Measurements from ENCODE around the gene ABHD12. TPM values are rescaled to one million over a fixed set of nuclear protein-coding genes. Genes with fewer than 3 reads are reported as not detected.

ABHD12 gene
- total and polyA plus RNA-seq, 10 of the 15 experiments (the other 5 are each of a cell fraction or from before 2014, with no cell fraction given) = 1.5 to 61.8 (median 26.7) TPM

DNA sequence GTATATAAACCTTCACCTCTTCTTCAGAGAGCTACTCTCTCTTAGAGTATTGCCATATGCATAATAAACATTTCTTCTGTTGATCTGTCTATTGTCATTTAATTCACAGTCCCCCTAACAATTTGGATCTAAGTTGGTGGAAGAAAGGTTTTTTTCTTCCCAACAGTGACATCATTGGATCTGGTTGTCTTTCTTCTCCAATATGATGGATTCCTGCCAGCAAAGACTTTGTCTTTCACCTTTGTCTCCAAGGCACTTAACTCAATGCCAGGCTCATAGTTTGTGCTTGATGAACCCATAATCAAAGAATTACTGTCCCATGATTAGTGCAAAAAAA lies 39.6 kb downstream of the ABHD12 start (continued):
- TF ChIP-seq, protein P1, sequence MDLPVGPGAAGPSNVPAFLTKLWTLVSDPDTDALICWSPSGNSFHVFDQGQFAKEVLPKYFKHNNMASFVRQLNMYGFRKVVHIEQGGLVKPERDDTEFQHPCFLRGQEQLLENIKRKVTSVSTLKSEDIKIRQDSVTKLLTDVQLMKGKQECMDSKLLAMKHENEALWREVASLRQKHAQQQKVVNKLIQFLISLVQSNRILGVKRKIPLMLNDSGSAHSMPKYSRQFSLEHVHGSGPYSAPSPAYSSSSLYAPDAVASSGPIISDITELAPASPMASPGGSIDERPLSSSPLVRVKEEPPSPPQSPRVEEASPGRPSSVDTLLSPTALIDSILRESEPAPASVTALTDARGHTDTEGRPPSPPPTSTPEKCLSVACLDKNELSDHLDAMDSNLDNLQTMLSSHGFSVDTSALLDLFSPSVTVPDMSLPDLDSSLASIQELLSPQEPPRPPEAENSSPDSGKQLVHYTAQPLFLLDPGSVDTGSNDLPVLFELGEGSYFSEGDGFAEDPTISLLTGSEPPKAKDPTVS (IDR thresholded peaks at IDR 0.05; ENCODE audit: low read depth, low read length) = no peak
- TF ChIP-seq, protein P2, sequence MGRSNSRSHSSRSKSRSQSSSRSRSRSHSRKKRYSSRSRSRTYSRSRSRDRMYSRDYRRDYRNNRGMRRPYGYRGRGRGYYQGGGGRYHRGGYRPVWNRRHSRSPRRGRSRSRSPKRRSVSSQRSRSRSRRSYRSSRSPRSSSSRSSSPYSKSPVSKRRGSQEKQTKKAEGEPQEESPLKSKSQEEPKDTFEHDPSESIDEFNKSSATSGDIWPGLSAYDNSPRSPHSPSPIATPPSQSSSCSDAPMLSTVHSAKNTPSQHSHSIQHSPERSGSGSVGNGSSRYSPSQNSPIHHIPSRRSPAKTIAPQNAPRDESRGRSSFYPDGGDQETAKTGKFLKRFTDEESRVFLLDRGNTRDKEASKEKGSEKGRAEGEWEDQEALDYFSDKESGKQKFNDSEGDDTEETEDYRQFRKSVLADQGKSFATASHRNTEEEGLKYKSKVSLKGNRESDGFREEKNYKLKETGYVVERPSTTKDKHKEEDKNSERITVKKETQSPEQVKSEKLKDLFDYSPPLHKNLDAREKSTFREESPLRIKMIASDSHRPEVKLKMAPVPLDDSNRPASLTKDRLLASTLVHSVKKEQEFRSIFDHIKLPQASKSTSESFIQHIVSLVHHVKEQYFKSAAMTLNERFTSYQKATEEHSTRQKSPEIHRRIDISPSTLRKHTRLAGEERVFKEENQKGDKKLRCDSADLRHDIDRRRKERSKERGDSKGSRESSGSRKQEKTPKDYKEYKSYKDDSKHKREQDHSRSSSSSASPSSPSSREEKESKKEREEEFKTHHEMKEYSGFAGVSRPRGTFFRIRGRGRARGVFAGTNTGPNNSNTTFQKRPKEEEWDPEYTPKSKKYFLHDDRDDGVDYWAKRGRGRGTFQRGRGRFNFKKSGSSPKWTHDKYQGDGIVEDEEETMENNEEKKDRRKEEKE (IDR thresholded peaks at IDR 0.05) = no peak
- TF ChIP-seq, protein P3, sequence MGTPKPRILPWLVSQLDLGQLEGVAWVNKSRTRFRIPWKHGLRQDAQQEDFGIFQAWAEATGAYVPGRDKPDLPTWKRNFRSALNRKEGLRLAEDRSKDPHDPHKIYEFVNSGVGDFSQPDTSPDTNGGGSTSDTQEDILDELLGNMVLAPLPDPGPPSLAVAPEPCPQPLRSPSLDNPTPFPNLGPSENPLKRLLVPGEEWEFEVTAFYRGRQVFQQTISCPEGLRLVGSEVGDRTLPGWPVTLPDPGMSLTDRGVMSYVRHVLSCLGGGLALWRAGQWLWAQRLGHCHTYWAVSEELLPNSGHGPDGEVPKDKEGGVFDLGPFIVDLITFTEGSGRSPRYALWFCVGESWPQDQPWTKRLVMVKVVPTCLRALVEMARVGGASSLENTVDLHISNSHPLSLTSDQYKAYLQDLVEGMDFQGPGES (IDR thresholded peaks at IDR 0.05) = no peak

GRCh38 chr20:25346349-25346748 lies 44.3 kb downstream of the ABHD12 start:
- WGBS (ENCODE audit: insufficient coverage, insufficient replicate concordance, low lambda C conversion rate, missing lambda C conversion rate) = 96% methylated on average over 6 of the region's 6 CpGs
- H2AFZ ChIP-seq (ENCODE audit: control insufficient read depth, low read depth, low read length) = no peak overlapping the region
- CTCF ChIA-PET = no interaction called here
- ATAC-seq (peak; percentile 48; the same call in 2 of the 3 replicates), FAIRE-seq (no peak), DNase-seq (ENCODE audit: low read depth, low spot score) (no peak)
- no peak overlapping the region for H3K9ac ChIP-seq (ENCODE audit: control insufficient read depth, insufficient read depth, low read length)
- intact Hi-C loops (cut with micrococcal nuclease; ENCODE audit: unreplicated experiment) = no loop called here
- POLR2A ChIA-PET = interaction anchor here (1.2 kb wide), 1 partner anchor 20 kb away, joined by 3 read pairs; no protein-coding TSS in a partner anchor
- no peaks in the 10 kb centered on the region for H3K4me1 ChIP-seq (ENCODE audit: control insufficient read depth, insufficient read depth, low read length)
- H3K79me2 ChIP-seq (ENCODE audit: control insufficient read depth, insufficient read depth, low read length) = peaks cover 25% of the 10 kb centered on the region
- no peak overlapping the region for H3K4me2 ChIP-seq (ENCODE audit: control insufficient read depth, insufficient read depth)
- peaks cover 2% of the 10 kb centered on the region; the same call in 1 of the 2 replicates for H4K20me1 ChIP-seq (ENCODE audit: control insufficient read depth, insufficient read depth)
- no peaks in the 10 kb centered on the region for H3K9me3 ChIP-seq (replicated peaks; ENCODE audit: control insufficient read depth, insufficient read depth, low read length)
- SMC1A ChIA-PET (ENCODE audit: uncharacterized antibody, unreplicated experiment) = interaction anchor here (1.5 kb wide), 1 partner anchor 26 kb away, joined by 4 read pairs; no protein-coding TSS in a partner anchor
- BruUV-seq (replicated peaks) = no TSS peak
- RAD21 ChIA-PET (ENCODE audit: unreplicated experiment) = no interaction called here
- no peaks in the 10 kb centered on the region for H3K27me3 ChIP-seq (replicated peaks in 1 of 2; ENCODE audit: control insufficient read depth in 2 of 2, insufficient read depth in 2 of 2, low read length in 1 of 2)
- H3K36me3 ChIP-seq (ENCODE audit: control insufficient read depth in 2 of 2, insufficient read depth in 2 of 2, low read length in 1 of 2) = no peaks in the 10 kb centered on the region; a peak in 1 of 4 replicates
- no peak overlapping the region for H3K27ac ChIP-seq (ENCODE audit: control insufficient read depth, insufficient read depth)
- H3K4me3 ChIP-seq = no peak overlapping the region
- in situ Hi-C loops (cut with MboI) = no loop called here
- TF ChIP-seq HDGF (IDR thresholded peaks at IDR 0.05) (no peak), DPF2 (IDR thresholded peaks at IDR 0.05) (no peak), PAX5 (IDR thresholded peaks at IDR 0.05; ENCODE audit: borderline replicate concordance, low read depth, low read length) (no peak), CBX3 (IDR thresholded peaks at IDR 0.05; ENCODE audit: borderline replicate concordance, low read depth) (no peak), CHD1 (IDR thresholded peaks at IDR 0.05; ENCODE audit: low read depth, low read length) (no peak), TARDBP (IDR thresholded peaks at IDR 0.05; ENCODE audit: borderline replicate concordance) (no peak)
- TF ChIP-seq, protein P2 (IDR thresholded peaks at IDR 0.05) = no peak
- TF ChIP-seq, protein P4, sequence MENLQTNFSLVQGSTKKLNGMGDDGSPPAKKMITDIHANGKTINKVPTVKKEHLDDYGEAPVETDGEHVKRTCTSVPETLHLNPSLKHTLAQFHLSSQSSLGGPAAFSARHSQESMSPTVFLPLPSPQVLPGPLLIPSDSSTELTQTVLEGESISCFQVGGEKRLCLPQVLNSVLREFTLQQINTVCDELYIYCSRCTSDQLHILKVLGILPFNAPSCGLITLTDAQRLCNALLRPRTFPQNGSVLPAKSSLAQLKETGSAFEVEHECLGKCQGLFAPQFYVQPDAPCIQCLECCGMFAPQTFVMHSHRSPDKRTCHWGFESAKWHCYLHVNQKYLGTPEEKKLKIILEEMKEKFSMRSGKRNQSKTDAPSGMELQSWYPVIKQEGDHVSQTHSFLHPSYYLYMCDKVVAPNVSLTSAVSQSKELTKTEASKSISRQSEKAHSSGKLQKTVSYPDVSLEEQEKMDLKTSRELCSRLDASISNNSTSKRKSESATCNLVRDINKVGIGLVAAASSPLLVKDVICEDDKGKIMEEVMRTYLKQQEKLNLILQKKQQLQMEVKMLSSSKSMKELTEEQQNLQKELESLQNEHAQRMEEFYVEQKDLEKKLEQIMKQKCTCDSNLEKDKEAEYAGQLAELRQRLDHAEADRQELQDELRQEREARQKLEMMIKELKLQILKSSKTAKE (IDR thresholded peaks at IDR 0.05; ENCODE audit: low read depth, poor library complexity, severe bottlenecking) = no peak
